ENCODE results near the gene PTPRK. TPM values are rescaled to one million over a fixed set of nuclear protein-coding genes. Genes with fewer than 3 reads are reported as not detected.

PTPRK gene
- total and polyA plus RNA-seq, 4 donors = 12.1 to 61.2 (median 29.1) TPM

GRCh38 chr6:128471907-128472306, 48.5 kb downstream of the PTPRK start:
- TF ChIP-seq ZBTB33 (IDR thresholded peaks at IDR 0.05) (no peak), RAD21 (IDR thresholded peaks at IDR 0.05) (no peak), RXRA (IDR thresholded peaks at IDR 0.05) (no peak), YY1 (IDR thresholded peaks at IDR 0.05) (no peak), NR2F2 (IDR thresholded peaks at IDR 0.05) (no peak), HNF4A (conservative IDR thresholded peaks at IDR 0.05) (no peak), CTCF (IDR thresholded peaks at IDR 0.05; ENCODE audit: low read depth, low read length, missing input control) (no peak), MAX (IDR thresholded peaks at IDR 0.05) (no peak), EGR1 (IDR thresholded peaks at IDR 0.05; ENCODE audit: low read depth in 2 of 2) (no peak), HNF4G (IDR thresholded peaks at IDR 0.05) (no peak), GABPA (IDR thresholded peaks at IDR 0.05 in 1 of 2, conservative IDR thresholded peaks at IDR 0.05 in 1 of 2) (no peak), FOXA1 (IDR thresholded peaks at IDR 0.05) (no peak), JUND (IDR thresholded peaks at IDR 0.05) (no peak), REST (IDR thresholded peaks at IDR 0.05) (no peak), ATF3 (IDR thresholded peaks at IDR 0.05) (no peak)

More at GRCh38 chr6:128471907-128472306, 48.5 kb downstream of the PTPRK start:
- Histone ChIP-seq H3K4me3 (ENCODE audit: low read depth in 1 of 3, low read length in 3 of 3) (no peak overlapping the region), H3K9ac (ENCODE audit: low read depth in 1 of 2, low read length in 2 of 2) (no peak overlapping the region), H3K9me3 (ENCODE audit: control insufficient read depth in 4 of 4, low read length in 3 of 4) (no peaks in the 10 kb centered on the region), H3K27ac (ENCODE audit: low read depth in 1 of 2, low read length in 2 of 2) (no peak overlapping the region), H3K4me1 (ENCODE audit: control insufficient read depth in 4 of 4, insufficient read depth in 4 of 4, low read length in 3 of 4) (peaks cover 0 to 6% (median 2%) of the 10 kb centered on the region in 4 donors), H3K27me3 (ENCODE audit: control insufficient read depth in 4 of 4, insufficient read depth in 4 of 4, low read length in 3 of 4) (no peaks in the 10 kb centered on the region), H3K36me3 (ENCODE audit: control insufficient read depth in 4 of 4, insufficient read depth in 3 of 4, low read depth in 1 of 4, low read length in 3 of 4) (no peaks in the 10 kb centered on the region)
- WGBS = 66% methylated on average over 4 of the region's 4 CpGs
- DNase-seq (ENCODE audit: low spot score) = no peak

Measured in liver (tissue), 9 donors.